ENCODE results near the gene DEFB128.

DNA sequence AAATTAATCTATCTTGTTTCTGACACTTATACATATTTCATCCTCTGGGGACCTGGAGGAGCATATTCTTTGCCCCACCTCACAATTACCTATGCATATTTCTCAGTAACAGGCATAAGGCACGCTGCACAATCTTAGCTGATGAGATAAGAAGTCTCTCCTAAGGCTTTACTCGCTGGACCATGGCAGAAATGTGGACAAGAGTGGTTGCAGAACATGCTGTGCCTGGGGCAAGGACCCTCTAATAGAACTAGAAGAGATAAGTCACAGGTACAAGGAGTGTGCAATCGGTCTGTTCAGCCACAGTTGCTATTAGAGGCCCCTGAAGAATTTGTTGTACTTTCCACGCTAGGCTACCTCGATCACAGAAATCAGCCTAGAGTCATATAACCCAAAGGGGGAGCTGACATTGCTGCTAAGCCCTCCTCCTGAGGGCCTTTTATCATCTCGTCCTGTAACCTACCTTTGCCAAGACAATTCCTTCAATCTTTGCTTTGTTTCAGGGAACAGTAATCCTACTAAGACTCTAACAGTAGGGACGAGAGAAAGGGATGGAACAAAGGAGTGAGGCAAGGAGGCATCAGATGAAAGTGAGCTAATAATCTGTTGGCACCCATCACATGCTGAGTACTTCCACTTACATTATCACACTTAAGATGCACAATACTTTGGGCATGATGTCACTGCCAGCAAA lies 21.4 kb upstream of the DEFB128 start:
- TF ChIP-seq, protein P1, sequence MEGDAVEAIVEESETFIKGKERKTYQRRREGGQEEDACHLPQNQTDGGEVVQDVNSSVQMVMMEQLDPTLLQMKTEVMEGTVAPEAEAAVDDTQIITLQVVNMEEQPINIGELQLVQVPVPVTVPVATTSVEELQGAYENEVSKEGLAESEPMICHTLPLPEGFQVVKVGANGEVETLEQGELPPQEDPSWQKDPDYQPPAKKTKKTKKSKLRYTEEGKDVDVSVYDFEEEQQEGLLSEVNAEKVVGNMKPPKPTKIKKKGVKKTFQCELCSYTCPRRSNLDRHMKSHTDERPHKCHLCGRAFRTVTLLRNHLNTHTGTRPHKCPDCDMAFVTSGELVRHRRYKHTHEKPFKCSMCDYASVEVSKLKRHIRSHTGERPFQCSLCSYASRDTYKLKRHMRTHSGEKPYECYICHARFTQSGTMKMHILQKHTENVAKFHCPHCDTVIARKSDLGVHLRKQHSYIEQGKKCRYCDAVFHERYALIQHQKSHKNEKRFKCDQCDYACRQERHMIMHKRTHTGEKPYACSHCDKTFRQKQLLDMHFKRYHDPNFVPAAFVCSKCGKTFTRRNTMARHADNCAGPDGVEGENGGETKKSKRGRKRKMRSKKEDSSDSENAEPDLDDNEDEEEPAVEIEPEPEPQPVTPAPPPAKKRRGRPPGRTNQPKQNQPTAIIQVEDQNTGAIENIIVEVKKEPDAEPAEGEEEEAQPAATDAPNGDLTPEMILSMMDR (IDR thresholded peaks at IDR 0.05; ENCODE audit: insufficient read depth, low read depth, low read length), result no peak
- no peak for TF ChIP-seq EZH2 (IDR thresholded peaks at IDR 0.05; ENCODE audit: insufficient read depth, low read length)

Data from astrocyte (in vitro differentiated cells and primary cell).